DND-41 (cell line): ENCODE measurements around the gene OR1D2.

Experiments used
- ATAC-seq: fragments of 200-7000 bp; cut with Tn5 transposase; 3 replicates; pipeline ENCODE4 v1.9.1; 2021; ENCODE audit warnings: low read depth; ENCODE audit not compliant: insufficient read depth
- DNase-seq: peaks from one replicate; pipeline ENCODE4 v3.0.0-alpha.2; 2020
- H2AFZ ChIP-seq: 2 replicates; pipeline ENCODE4 v1.6.0; 2012; ENCODE audit warnings: low read depth, low read length
- H3K27ac ChIP-seq: 2 replicates; pipeline ENCODE4 v1.5.1; 2012; ENCODE audit warnings: low read length, inconsistent platforms
- H3K27me3 ChIP-seq: fragments of 200-600 bp; sonication (generic); 2 replicates; pipeline ENCODE4 v1.6.0; 2012; ENCODE audit warnings: low read length, mild to moderate bottlenecking, inconsistent platforms; ENCODE audit not compliant: insufficient read depth, poor library complexity
- H3K36me3 ChIP-seq: 2 replicates; pipeline ENCODE4 v1.5.1; 2012; ENCODE audit warnings: low read length, inconsistent platforms; ENCODE audit not compliant: insufficient read depth
- H3K4me1 ChIP-seq: 2 replicates; pipeline ENCODE4 v1.5.1; 2012; ENCODE audit warnings: mild to moderate bottlenecking, low read length; ENCODE audit not compliant: insufficient read depth
- H3K4me2 ChIP-seq: 2 replicates; pipeline ENCODE4 v1.6.0; 2012; ENCODE audit warnings: mild to moderate bottlenecking, moderate library complexity, low read length, inconsistent platforms; ENCODE audit not compliant: insufficient read depth
- H3K4me3 ChIP-seq, 2 experiments: fragments of 200-600 bp in 1 of 2; shearing (Covaris generic) in 1 of 2; 2 replicates each; pipeline ENCODE4 v1.5.1; 2012 to 2016; ENCODE audit warnings: inconsistent platforms in 2 of 2, low read length in 2 of 2, mild to moderate bottlenecking in 2 of 2, low read depth in 1 of 2, moderate library complexity in 1 of 2
- H3K79me2 ChIP-seq: 2 replicates; pipeline ENCODE4 v1.6.0; 2012; ENCODE audit warnings: low read length, inconsistent platforms; ENCODE audit not compliant: insufficient read depth
- H3K9ac ChIP-seq: 2 replicates; pipeline ENCODE4 v1.6.0; 2012; ENCODE audit warnings: low read depth, mild to moderate bottlenecking, inconsistent platforms, low read length, moderate library complexity
- H3K9me3 ChIP-seq: 2 replicates; pipeline ENCODE4 v1.5.1; 2012; ENCODE audit warnings: low read length, moderate library complexity, mild to moderate bottlenecking, inconsistent platforms; ENCODE audit not compliant: insufficient read depth, severe bottlenecking
- H4K20me1 ChIP-seq: 2 replicates; pipeline ENCODE4 v1.6.0; 2012; ENCODE audit warnings: low read length; ENCODE audit not compliant: insufficient read depth
- EZH2 ChIP-seq: IDR thresholded peaks from 3 replicates; pipeline ENCODE4 v1.6.1; 2012; ENCODE audit warnings: borderline replicate concordance, low read depth, mild to moderate bottlenecking, moderate library complexity, low read length, inconsistent platforms; ENCODE audit not compliant: severe bottlenecking
- TF ChIP-seq, protein P1 (sequence below): IDR thresholded peaks from 2 replicates; pipeline ENCODE4 v1.5.1; 2012; ENCODE audit warnings: borderline replicate concordance, low read length, moderate library complexity, mild to moderate bottlenecking; ENCODE audit not compliant: poor library complexity, severe bottlenecking; ENCODE audit errors: extremely low read depth

Gene OR1D2

DNA sequence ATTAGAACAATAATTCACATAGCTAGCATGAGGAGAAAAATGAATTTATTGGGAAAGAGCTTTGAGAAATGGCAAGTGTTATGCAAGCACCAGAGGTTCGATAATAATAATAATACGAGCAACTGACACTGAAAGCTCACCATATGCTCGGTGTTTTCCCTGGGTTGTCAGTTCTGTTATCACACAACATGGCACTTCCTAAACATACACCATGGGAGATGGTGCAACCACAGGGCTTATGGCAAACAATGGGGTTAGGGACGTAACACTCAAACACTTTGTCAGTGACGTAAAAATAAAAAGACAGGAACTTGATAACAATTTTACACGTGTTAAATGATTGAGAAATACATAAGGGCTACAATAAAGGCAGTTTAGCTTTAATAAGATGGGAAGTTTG lies 64.5 kb downstream of the OR1D2 start:
- H3K36me3 ChIP-seq: no peaks in the 10 kb centered on the region
- TF ChIP-seq, protein P1, sequence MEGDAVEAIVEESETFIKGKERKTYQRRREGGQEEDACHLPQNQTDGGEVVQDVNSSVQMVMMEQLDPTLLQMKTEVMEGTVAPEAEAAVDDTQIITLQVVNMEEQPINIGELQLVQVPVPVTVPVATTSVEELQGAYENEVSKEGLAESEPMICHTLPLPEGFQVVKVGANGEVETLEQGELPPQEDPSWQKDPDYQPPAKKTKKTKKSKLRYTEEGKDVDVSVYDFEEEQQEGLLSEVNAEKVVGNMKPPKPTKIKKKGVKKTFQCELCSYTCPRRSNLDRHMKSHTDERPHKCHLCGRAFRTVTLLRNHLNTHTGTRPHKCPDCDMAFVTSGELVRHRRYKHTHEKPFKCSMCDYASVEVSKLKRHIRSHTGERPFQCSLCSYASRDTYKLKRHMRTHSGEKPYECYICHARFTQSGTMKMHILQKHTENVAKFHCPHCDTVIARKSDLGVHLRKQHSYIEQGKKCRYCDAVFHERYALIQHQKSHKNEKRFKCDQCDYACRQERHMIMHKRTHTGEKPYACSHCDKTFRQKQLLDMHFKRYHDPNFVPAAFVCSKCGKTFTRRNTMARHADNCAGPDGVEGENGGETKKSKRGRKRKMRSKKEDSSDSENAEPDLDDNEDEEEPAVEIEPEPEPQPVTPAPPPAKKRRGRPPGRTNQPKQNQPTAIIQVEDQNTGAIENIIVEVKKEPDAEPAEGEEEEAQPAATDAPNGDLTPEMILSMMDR: no peak
- no peak for TF ChIP-seq EZH2
- no peaks in the 10 kb centered on the region for H3K79me2 ChIP-seq
- no peaks in the 10 kb centered on the region for H3K4me1 ChIP-seq
- H3K27ac ChIP-seq: no peak overlapping the region
- DNase-seq (no peak), ATAC-seq (no peak)
- H2AFZ ChIP-seq: no peak overlapping the region
- no peaks in the 10 kb centered on the region for H4K20me1 ChIP-seq
- H3K27me3 ChIP-seq: peaks cover 2% of the 10 kb centered on the region
- H3K4me3 ChIP-seq: no peak overlapping the region
- no peak overlapping the region for H3K4me2 ChIP-seq
- H3K9ac ChIP-seq: no peak overlapping the region
- peaks cover 2% of the 10 kb centered on the region for H3K9me3 ChIP-seq

DNA sequence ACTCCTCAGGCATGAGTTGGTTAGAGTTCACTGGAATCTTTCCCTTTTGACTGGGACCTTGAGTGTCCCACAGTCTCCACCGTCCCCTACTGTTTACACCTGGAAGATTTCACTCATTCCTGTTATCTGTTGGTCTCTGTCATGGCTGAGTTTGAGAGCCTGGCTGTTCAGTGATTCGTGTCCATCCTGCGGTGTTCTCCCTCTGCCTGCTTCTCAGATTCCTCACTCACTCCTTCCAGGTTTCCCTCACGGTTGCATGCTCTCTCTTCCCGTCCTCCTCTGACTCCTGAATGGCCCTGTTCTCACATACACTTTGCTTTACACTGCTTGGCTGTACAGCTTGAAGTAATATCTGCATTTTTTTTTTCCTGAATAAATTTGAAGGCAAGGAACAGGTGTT lies 65.3 kb downstream of the OR1D2 start:
- Histone ChIP-seq H3K27me3 (peaks cover 2% of the 10 kb centered on the region), H3K27ac (no peak overlapping the region), H3K79me2 (no peaks in the 10 kb centered on the region), H3K9me3 (peaks cover 2% of the 10 kb centered on the region), H3K4me2 (no peak overlapping the region), H4K20me1 (no peaks in the 10 kb centered on the region), H2AFZ (0 out of 2 replicates have a peak overlapping the region, but pooled peaks have one; percentile 26), H3K36me3 (no peaks in the 10 kb centered on the region), H3K4me3 (no peak overlapping the region), H3K4me1 (no peaks in the 10 kb centered on the region), H3K9ac (no peak overlapping the region)
- TF ChIP-seq, protein P1: no peak
- no peak for TF ChIP-seq EZH2
- DNase-seq (no peak), ATAC-seq (no peak)
